HS-27A (cell line): ENCODE results near the gene PPFIA4.

Source experiments
- DNase-seq: peaks from one replicate; pipeline ENCODE4 v3.0.0-alpha.2; 2012; ENCODE audit warnings: low read depth, missing footprints

PPFIA4 gene

GRCh38 chr1:203057911-203058675 is 31.8 kb downstream of the PPFIA4 start:
- DNase-seq = no peak

- DNase-seq = no peak
These were observed 32.3 kb downstream of the PPFIA4 start for GRCh38 chr1:203058676-203058935.

GRCh38 chr1:203059485-203059884 is 33.2 kb downstream of the PPFIA4 start:
- DNase-seq = no peak

DNA sequence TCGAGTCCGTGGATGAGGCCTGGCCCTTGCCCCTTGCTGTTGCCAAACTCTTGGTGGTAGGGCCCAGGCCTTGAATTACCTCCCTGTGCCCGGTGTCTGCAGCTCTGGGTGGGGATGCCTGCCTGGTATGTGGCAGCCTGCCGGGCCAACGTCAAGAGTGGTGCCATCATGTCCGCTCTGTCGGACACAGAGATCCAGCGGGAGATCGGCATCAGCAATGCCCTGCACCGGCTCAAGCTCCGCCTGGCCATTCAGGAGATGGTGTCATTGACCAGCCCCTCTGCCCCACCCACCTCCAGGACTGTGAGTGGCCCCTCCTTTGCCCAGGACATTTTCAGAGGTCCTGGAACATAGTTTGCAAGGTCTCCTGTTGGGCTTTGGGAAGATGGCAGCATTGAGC is 33.8 kb downstream of the PPFIA4 start:
- DNase-seq = no peak

GRCh38 chr1:203063287-203063686 is 37.0 kb downstream of the PPFIA4 start:
- DNase-seq = no peak

DNA sequence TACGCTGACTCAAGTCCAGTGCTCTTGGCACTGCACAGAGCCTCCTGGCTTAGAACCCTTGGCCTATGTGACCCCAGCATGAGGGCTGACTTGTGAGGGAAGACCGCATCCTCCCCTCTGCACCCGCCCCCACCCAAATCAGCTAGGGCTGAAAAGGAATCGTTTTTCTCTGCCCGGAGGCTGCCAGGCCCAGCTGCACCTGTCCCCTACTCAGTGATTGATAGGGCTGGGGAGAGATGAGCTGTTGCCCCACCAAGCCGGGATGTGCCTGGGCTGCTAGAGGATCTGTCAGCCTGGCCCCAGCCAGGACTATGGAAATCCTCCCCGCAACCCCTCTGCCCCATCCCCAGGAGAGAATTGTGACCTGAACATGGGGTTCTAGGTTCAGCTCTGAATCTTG is 38.9 kb downstream of the PPFIA4 start:
- DNase-seq = no peak

DNA sequence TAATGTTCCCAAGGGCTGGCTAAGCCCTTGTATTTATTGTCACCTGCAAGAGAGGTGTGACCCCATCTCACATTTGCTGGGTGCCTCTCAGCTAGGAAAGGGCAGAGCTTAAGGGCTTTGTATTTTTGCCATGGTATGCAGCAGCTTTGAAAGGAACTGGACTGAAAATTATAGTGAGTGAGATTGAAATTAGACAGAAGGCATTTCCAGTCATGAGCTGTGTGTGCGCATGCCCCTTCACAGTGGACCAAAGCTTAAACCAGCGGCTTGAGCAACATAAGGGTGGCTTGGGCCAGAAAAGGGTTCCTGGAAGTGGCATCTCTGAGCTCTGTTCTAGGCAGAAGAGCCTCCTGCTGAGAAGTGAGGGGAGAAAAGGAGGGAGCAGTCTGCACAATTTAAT is 39.7 kb downstream of the PPFIA4 start:
- DNase-seq = no peak

DNA sequence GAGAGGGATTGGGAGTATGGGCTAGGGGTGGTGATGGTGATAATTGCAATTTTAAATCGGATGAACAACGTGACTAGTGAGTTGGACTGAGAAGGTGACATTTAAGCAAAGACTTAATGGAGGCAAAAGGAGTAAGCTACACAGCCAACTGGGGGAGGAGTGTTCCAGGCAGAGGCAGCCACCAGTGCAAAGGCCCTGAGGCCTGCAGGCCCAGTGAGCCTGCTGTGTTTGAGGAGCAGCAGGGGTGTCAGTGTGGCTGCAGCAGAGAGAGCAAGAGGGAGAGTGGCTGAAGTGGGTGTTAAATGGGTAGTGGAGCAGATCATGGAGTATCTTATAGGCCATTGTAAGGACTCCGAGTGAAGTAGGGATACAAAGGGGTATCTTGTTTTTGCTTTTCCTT is 40.7 kb downstream of the PPFIA4 start:
- DNase-seq = no peak

GRCh38 chr1:203069030-203069747 is 42.9 kb downstream of the PPFIA4 start:
- no peak for DNase-seq

- DNase-seq = no peak
These were observed 45.8 kb downstream of the PPFIA4 start for GRCh38 chr1:203072002-203072602.

GRCh38 chr1:203072911-203073310 is 46.6 kb downstream of the PPFIA4 start:
- DNase-seq = no peak

DNA sequence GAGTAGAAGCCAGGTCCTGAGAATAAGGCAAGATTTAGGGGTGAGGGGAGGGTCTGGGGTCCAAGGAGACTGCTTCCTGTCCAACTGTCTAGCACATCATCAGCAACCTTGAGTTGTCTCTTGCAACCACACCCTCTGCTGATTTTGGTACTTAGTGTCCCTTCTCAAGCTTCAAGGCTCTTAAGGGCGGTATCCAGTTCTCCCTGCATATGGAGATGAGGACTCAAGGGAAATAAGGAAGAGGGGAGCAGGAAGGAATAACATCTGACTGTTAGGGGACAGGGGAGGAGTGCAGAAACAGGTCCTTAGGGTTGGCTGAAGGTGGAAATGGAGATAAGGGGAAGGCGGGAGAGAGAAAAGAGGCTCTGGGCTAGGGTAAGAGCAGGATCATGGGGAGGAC is 47.2 kb downstream of the PPFIA4 start:
- DNase-seq = no peak

DNA sequence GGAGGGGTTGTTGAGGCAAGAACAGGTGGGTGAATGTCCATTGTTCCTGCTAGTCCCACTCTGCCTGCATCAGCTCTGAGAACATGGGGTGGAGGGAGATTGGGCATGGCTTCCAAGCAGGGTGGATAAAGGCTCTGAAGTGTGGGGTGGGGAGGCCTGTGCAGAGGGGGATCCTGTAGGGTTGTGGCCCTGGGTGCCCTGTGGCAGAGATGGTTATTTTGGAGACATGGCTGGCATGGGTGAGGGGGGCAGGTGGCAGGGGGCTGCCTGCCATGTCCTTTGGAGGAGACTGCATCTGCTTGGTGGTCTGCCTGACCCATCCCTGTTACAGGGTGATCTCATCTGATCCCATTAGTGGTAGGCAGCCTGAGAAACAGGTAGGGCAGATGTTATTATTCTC is 48.3 kb downstream of the PPFIA4 start:
- DNase-seq = no peak

GRCh38 chr1:203075236-203076030 is 49.1 kb downstream of the PPFIA4 start:
- no peak for DNase-seq

DNA sequence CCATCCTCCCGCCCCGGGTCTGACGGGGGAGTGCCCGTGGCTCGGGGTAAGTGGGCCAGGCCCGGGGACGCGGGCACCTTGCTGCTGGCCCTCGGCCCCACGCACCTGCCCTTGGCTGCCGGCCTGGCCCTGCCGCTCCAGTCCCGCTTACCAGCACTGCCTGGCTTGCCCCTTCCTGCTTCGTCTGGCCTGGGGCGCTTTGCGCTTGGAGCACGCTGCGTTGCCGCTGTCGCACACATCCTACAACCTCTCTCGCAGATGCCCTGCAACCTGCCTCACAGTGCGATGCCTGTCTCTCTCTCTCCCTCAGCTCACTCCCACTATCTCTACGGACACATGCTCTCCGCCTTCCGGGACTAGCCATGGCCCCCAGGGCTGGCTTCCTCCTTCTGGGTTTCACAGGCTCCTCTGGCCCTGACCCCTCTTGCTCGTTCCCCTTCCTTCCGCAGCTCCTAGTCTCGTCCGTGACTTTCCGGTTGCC is 49.8 kb downstream of the PPFIA4 start:
- no peak for DNase-seq

DNA sequence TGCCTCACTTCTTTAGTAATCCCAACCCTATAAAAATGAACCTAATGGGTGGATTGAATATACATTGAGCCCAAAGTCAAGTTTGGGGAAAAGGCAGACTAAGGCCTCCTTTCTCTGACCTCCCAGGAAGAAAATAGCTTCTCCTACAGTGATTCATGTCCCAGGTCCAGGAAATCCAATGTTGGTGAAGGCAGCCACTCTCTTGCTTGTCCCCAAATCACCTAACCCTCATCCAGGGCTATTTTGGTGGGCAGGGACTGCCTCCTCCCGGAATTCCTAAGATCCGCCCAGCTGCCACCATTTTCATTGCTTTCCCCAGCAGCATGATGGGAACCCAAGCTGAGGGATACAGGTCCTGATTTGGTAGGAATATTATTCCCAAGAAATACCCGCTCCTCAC is 51.1 kb downstream of the PPFIA4 start:
- no peak for DNase-seq

DNA sequence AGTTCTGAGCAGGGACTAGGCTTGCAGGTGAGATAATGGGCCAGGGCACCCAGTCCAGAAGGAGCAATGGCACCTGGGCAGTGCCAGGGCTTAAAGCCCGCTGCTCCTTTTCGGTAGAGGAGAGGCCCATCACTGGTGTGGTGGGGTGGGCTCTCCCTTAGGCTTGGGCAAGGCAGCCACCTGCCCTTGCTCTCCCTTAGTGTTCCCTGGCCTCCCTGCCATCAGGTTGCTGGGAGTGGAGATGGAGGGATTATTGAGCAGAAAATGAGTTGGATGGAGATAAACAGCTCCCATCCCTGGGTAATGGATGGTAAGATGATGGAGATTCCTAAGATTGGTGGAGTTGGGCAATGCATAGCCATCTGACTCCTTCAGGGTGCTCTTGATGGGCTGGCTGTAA is 51.7 kb downstream of the PPFIA4 start:
- DNase-seq = no peak

DNA sequence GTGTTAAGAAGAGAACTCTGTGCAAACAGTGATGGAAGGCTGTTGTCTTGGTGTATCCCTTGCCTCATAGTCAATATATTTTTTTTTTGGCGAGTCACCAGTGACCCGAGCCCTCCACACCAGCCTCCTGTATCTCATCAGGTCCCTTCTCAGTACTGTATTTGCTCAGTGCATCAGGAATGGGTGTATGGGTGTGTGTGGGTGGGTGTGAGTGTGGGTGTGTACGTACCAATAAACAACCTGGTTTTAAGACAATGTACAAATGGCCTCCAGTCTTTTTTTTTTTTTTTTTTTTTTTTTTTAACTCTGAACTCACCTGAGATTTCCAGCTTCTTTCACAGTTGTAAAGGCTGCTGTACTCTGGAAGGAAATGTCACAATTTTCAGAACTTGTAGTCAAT is 52.2 kb downstream of the PPFIA4 start:
- DNase-seq = no peak

GRCh38 chr1:203080456-203080855 is 54.2 kb downstream of the PPFIA4 start:
- no peak for DNase-seq

- DNase-seq = no peak
These were observed 55.4 kb downstream of the PPFIA4 start for GRCh38 chr1:203081465-203082230.

DNA sequence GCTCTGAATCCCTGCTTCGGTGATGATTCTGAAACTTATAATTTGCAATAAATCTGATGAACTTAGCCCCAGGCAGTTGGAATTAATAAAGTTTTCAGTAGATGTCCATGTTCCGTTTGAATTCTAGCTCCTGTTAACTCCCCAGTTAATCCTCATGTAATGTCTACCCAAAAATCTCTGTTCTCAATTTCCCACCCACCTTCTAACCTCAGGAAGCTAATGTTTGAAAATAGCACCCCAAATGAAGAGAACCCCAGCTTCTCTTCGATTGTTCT is 55.9 kb downstream of the PPFIA4 start:
- DNase-seq = no peak
